Measurements from ENCODE around the gene KCTD4. TPM values are rescaled to one million over a fixed set of nuclear protein-coding genes. Genes with fewer than 3 reads are reported as not detected.
A peak's percentile ranks its signal among the peaks of the same experiment; 100 is the strongest.

Gene KCTD4
- total RNA-seq, 2 donors from 2014 or later: not detected

GRCh38 chr13:45167611-45168554 is 33.0 kb downstream of the KCTD4 start:
- Histone ChIP-seq H3K27me3 (replicated peaks; ENCODE audit: insufficient read depth) (no peaks in the 10 kb centered on the region), H3K36me3 (no peaks in the 10 kb centered on the region), H3K4me1 (ENCODE audit: control insufficient read depth in 1 of 2, low read depth in 2 of 2) (peaks cover 4% of the 10 kb centered on the region in 2 donors), H3K27ac (no peak overlapping the region), H3K4me3 (no peak overlapping the region), H3K9me3 (no peaks in the 10 kb centered on the region)
- no peak for TF ChIP-seq CTCF (IDR thresholded peaks at IDR 0.05)
- no peak for ATAC-seq (ENCODE audit: insufficient number of reproducible peaks, low FRiP score, low read depth)
- DNase-seq (ENCODE audit: low spot score): no peak

- no peak overlapping the region for H3K4me3 ChIP-seq
- DNase-seq (ENCODE audit: low spot score) (no peak), ATAC-seq (ENCODE audit: insufficient number of reproducible peaks, low FRiP score, low read depth) (no peak)
- peaks cover 9 to 13% of the 10 kb centered on the region in 2 donors for H3K4me1 ChIP-seq (ENCODE audit: control insufficient read depth in 1 of 2, low read depth in 2 of 2)
- no peaks in the 10 kb centered on the region for H3K9me3 ChIP-seq
- no peak for TF ChIP-seq CTCF (IDR thresholded peaks at IDR 0.05)
- H3K36me3 ChIP-seq: no peaks in the 10 kb centered on the region
- no peak overlapping the region for H3K27ac ChIP-seq
- H3K27me3 ChIP-seq (replicated peaks; ENCODE audit: insufficient read depth): no peaks in the 10 kb centered on the region
Observed at GRCh38 chr13:45166858-45167257, 34.0 kb downstream of the KCTD4 start.

GRCh38 chr13:45162821-45163220 is 38.0 kb downstream of the KCTD4 start:
- ATAC-seq (ENCODE audit: insufficient number of reproducible peaks, low FRiP score, low read depth): no peak
- no peaks in the 10 kb centered on the region for H3K9me3 ChIP-seq
- H3K4me1 ChIP-seq (ENCODE audit: control insufficient read depth in 1 of 2, low read depth in 2 of 2): peaks cover 9 to 13% of the 10 kb centered on the region in 2 donors
- no peak for DNase-seq (ENCODE audit: low spot score)
- no peak for TF ChIP-seq CTCF (IDR thresholded peaks at IDR 0.05)
- no peaks in the 10 kb centered on the region for H3K27me3 ChIP-seq (replicated peaks; ENCODE audit: insufficient read depth)
- peak overlapping the region in 1 of 2 donors; percentile 31 for H3K27ac ChIP-seq
- H3K36me3 ChIP-seq: no peaks in the 10 kb centered on the region
- H3K4me3 ChIP-seq: no peak overlapping the region

GRCh38 chr13:45162194-45162593 is 38.7 kb downstream of the KCTD4 start:
- Histone ChIP-seq H3K4me1 (ENCODE audit: control insufficient read depth in 1 of 2, low read depth in 2 of 2) (peaks cover 9 to 13% of the 10 kb centered on the region in 2 donors), H3K36me3 (no peaks in the 10 kb centered on the region), H3K9me3 (no peaks in the 10 kb centered on the region), H3K27ac (peak overlapping the region; percentile 23 to 31), H3K27me3 (replicated peaks; ENCODE audit: insufficient read depth) (no peaks in the 10 kb centered on the region), H3K4me3 (no peak overlapping the region)
- ATAC-seq (ENCODE audit: insufficient number of reproducible peaks, low FRiP score, low read depth): no peak
- TF ChIP-seq CTCF (IDR thresholded peaks at IDR 0.05): no peak
- no peak for DNase-seq (ENCODE audit: low spot score)

GRCh38 chr13:45156565-45157361 is 44.1 kb downstream of the KCTD4 start:
- ATAC-seq (ENCODE audit: insufficient number of reproducible peaks, low FRiP score, low read depth) (no peak), DNase-seq (ENCODE audit: low spot score) (no peak)
- Histone ChIP-seq H3K9me3 (no peaks in the 10 kb centered on the region), H3K27me3 (replicated peaks; ENCODE audit: insufficient read depth) (no peaks in the 10 kb centered on the region), H3K4me1 (ENCODE audit: control insufficient read depth in 1 of 2, low read depth in 2 of 2) (no peaks in the 10 kb centered on the region), H3K4me3 (no peak overlapping the region), H3K27ac (no peak overlapping the region), H3K36me3 (no peaks in the 10 kb centered on the region)
- no peak for TF ChIP-seq CTCF (IDR thresholded peaks at IDR 0.05)

All from thoracic aorta (tissue), 2 donors.